ENCODE data around the gene SUSD3. TPM values are rescaled to one million over a fixed set of nuclear protein-coding genes. Genes with fewer than 3 reads are reported as not detected.

Gene SUSD3
- total and polyA plus RNA-seq, 4 donors = 4.1 to 19.2 (median 11.8) TPM

- Histone ChIP-seq H3K4me1 (ENCODE audit: control insufficient read depth in 4 of 4, insufficient read depth in 4 of 4, low read length in 3 of 4) (peaks cover 0 to 9% (median 4%) of the 10 kb centered on the region in 4 donors), H3K27me3 (ENCODE audit: control insufficient read depth in 4 of 4, insufficient read depth in 4 of 4, low read length in 3 of 4) (no peaks in the 10 kb centered on the region), H3K9ac (ENCODE audit: low read depth in 1 of 2, low read length in 2 of 2) (no peak overlapping the region), H3K4me3 (ENCODE audit: low read depth in 1 of 3, low read length in 3 of 3) (no peak overlapping the region), H3K36me3 (ENCODE audit: control insufficient read depth in 4 of 4, insufficient read depth in 3 of 4, low read depth in 1 of 4, low read length in 3 of 4) (peaks cover 0 to 4% (median 0%) of the 10 kb centered on the region in 4 donors), H3K9me3 (ENCODE audit: control insufficient read depth in 4 of 4, low read length in 3 of 4) (no peaks in the 10 kb centered on the region), H3K27ac (ENCODE audit: low read depth in 1 of 2, low read length in 2 of 2) (peak overlapping the region; percentile 38 to 51)
- WGBS = 93% methylated on average over 18 of the region's 18 CpGs
- TF ChIP-seq TAF1 (conservative IDR thresholded peaks at IDR 0.05) (no peak), REST (IDR thresholded peaks at IDR 0.05) (no peak), EGR1 (IDR thresholded peaks at IDR 0.05; ENCODE audit: low read depth in 2 of 2) (no peak), RAD21 (IDR thresholded peaks at IDR 0.05) (no peak), HNF4G (IDR thresholded peaks at IDR 0.05) (no peak), FOXA1 (IDR thresholded peaks at IDR 0.05) (no peak), FOXA2 (IDR thresholded peaks at IDR 0.05) (no peak), RXRA (IDR thresholded peaks at IDR 0.05) (no peak)
- DNase-seq (ENCODE audit: low spot score) = no peak
Measured at GRCh38 chr9:93111371-93112115, 53.0 kb downstream of the SUSD3 start.

- Histone ChIP-seq H3K4me1 (ENCODE audit: control insufficient read depth in 4 of 4, insufficient read depth in 4 of 4, low read length in 3 of 4) (peaks cover 0 to 9% (median 6%) of the 10 kb centered on the region in 4 donors), H3K9ac (ENCODE audit: low read depth in 1 of 2, low read length in 2 of 2) (no peak overlapping the region), H3K27me3 (ENCODE audit: control insufficient read depth in 4 of 4, insufficient read depth in 4 of 4, low read length in 3 of 4) (no peaks in the 10 kb centered on the region), H3K4me3 (ENCODE audit: low read depth in 1 of 3, low read length in 3 of 3) (no peak overlapping the region), H3K9me3 (ENCODE audit: control insufficient read depth in 4 of 4, low read length in 3 of 4) (no peaks in the 10 kb centered on the region), H3K27ac (ENCODE audit: low read depth in 1 of 2, low read length in 2 of 2) (peak overlapping the region; percentile 38 to 51), H3K36me3 (ENCODE audit: control insufficient read depth in 4 of 4, insufficient read depth in 3 of 4, low read depth in 1 of 4, low read length in 3 of 4) (peaks cover 0 to 4% (median 0%) of the 10 kb centered on the region in 4 donors)
- DNase-seq (ENCODE audit: low spot score) = no peak
- 88% methylated on average over 15 of the region's 15 CpGs for WGBS
- TF ChIP-seq HNF4A (conservative IDR thresholded peaks at IDR 0.05) (no peak), NR2F2 (IDR thresholded peaks at IDR 0.05) (no peak), HNF4G (IDR thresholded peaks at IDR 0.05) (no peak), ATF3 (IDR thresholded peaks at IDR 0.05) (no peak), REST (IDR thresholded peaks at IDR 0.05) (no peak), FOXA1 (IDR thresholded peaks at IDR 0.05) (no peak), SP1 (IDR thresholded peaks at IDR 0.05) (no peak), YY1 (IDR thresholded peaks at IDR 0.05) (no peak), TAF1 (conservative IDR thresholded peaks at IDR 0.05) (no peak), GABPA (IDR thresholded peaks at IDR 0.05 in 1 of 2, conservative IDR thresholded peaks at IDR 0.05 in 1 of 2) (no peak), ZBTB33 (IDR thresholded peaks at IDR 0.05) (no peak), RAD21 (IDR thresholded peaks at IDR 0.05) (no peak), MAX (IDR thresholded peaks at IDR 0.05) (no peak), FOXA2 (IDR thresholded peaks at IDR 0.05) (no peak), EGR1 (IDR thresholded peaks at IDR 0.05; ENCODE audit: low read depth in 2 of 2) (no peak), CTCF (IDR thresholded peaks at IDR 0.05; ENCODE audit: low read depth, low read length, missing input control) (no peak), RXRA (IDR thresholded peaks at IDR 0.05) (no peak), JUND (IDR thresholded peaks at IDR 0.05) (no peak)
Measured at GRCh38 chr9:93112116-93112863, 53.8 kb downstream of the SUSD3 start.
